ENCODE data around the gene CSF3R. TPM values are rescaled to one million over a fixed set of nuclear protein-coding genes. Genes with fewer than 3 reads are reported as not detected.

Gene CSF3R
- total RNA-seq, 2 experiments from 2014 or later, result not detected

DNA sequence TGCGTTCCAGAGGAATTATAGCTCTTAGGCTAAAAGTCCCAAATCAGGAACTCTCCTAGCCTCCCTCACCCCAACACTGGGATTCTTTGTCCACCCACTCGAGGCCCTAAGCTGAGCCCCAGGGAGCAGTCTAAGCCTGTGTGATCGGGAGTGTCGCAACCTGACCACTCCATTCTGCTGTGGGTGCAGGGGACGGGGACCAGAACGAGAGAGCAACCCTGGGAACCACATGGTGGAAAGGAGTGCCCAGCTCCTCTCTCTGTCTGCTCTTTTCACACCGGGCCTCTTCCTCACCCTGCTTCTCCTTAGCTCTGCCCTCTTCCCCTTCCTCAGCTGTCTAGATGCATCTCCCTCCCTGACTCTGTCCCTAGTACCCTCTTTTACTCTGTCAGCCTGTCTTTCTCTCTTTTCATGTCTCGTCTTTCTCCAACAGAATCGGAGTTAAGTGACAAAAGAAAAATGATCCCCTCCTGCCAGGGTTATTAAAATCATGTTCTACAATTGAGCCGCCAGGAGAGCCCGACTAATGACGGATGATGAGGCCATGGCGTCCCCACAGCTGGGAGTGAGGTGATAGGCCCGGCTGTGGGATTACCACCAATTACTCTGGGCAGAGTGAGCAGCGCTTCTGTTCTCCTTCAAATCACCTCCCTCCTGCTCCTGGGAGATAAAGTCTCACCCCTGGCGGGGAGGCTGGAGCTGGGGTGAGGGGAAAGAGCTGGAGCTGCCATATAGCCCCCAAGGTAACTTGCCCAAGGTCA is 34.5 kb upstream of the CSF3R start:
- ChIA-PET CTCF (interaction anchor here (0.9 to 4.0 kb wide), 28 partner anchors 8 to 918 kb away, joined by 3 to 34 read pairs (median 5); partner anchors contain the start of genes CSF3R and OSCP1), POLR2A (no interaction called here)
- Mint-ChIP-seq H3K27ac (no peak overlapping the region), H3K4me3 (no peak overlapping the region), H3K36me3 (ENCODE audit: low read depth) (no peaks in the 10 kb centered on the region), H3K4me1 (ENCODE audit: low read depth) (no peaks in the 10 kb centered on the region), H3K9me3 (no peaks in the 10 kb centered on the region), H3K27me3 (no peaks in the 10 kb centered on the region)
- ATAC-seq, result no peak
- TF ChIP-seq, protein P1, sequence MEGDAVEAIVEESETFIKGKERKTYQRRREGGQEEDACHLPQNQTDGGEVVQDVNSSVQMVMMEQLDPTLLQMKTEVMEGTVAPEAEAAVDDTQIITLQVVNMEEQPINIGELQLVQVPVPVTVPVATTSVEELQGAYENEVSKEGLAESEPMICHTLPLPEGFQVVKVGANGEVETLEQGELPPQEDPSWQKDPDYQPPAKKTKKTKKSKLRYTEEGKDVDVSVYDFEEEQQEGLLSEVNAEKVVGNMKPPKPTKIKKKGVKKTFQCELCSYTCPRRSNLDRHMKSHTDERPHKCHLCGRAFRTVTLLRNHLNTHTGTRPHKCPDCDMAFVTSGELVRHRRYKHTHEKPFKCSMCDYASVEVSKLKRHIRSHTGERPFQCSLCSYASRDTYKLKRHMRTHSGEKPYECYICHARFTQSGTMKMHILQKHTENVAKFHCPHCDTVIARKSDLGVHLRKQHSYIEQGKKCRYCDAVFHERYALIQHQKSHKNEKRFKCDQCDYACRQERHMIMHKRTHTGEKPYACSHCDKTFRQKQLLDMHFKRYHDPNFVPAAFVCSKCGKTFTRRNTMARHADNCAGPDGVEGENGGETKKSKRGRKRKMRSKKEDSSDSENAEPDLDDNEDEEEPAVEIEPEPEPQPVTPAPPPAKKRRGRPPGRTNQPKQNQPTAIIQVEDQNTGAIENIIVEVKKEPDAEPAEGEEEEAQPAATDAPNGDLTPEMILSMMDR (IDR thresholded peaks at IDR 0.05), result no peak
- DNase-seq, result no peak
- intact Hi-C loops (cut with micrococcal nuclease), result no loop called here

DNA sequence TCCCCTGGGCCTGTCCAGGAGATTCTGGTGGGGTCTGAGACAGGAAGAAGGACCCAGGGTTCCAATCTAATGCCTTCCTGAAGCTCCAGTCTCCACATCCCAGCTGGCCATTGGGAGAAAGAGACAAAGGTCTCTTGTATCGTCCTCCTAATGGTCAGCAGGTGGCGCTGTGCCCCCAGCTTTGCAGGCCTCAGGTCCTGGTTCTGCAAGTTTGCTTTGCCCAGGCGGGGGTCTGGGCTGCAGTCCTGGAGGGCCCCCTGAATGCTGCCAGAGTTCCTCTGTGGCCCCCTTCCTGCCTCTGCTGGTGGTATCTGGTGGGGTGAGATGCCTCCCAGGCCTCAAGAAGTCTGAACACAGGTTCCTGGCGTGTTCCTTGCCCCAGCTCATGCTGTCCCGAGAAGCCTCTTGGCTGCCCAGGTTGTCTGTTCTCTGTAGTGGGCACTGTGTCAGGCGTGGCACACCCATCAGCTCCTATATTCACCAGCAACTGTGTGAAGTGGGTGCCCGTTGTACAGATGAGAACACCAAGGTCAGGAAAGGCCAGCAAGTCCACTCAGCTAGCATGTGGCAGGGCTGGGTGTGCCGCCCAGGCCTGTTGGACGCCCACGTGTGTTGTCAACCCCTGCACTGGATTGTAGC is 33.8 kb upstream of the CSF3R start:
- TF ChIP-seq, protein P1 (IDR thresholded peaks at IDR 0.05), result peak; percentile 93
- intact Hi-C loops (cut with micrococcal nuclease), result no loop called here
- Mint-ChIP-seq H3K36me3 (ENCODE audit: low read depth) (no peaks in the 10 kb centered on the region), H3K27ac (no peak overlapping the region), H3K4me1 (ENCODE audit: low read depth) (no peaks in the 10 kb centered on the region), H3K9me3 (no peaks in the 10 kb centered on the region), H3K27me3 (no peaks in the 10 kb centered on the region), H3K4me3 (no peak overlapping the region)
- ChIA-PET POLR2A (no interaction called here), CTCF (interaction anchor here (0.6 to 4.0 kb wide), 40 partner anchors 9 to 918 kb away, joined by 3 to 34 read pairs (median 4); partner anchors contain the start of genes CSF3R and OSCP1)
- peak; percentile 66 for DNase-seq
- ATAC-seq, result peak; percentile 72

DNA sequence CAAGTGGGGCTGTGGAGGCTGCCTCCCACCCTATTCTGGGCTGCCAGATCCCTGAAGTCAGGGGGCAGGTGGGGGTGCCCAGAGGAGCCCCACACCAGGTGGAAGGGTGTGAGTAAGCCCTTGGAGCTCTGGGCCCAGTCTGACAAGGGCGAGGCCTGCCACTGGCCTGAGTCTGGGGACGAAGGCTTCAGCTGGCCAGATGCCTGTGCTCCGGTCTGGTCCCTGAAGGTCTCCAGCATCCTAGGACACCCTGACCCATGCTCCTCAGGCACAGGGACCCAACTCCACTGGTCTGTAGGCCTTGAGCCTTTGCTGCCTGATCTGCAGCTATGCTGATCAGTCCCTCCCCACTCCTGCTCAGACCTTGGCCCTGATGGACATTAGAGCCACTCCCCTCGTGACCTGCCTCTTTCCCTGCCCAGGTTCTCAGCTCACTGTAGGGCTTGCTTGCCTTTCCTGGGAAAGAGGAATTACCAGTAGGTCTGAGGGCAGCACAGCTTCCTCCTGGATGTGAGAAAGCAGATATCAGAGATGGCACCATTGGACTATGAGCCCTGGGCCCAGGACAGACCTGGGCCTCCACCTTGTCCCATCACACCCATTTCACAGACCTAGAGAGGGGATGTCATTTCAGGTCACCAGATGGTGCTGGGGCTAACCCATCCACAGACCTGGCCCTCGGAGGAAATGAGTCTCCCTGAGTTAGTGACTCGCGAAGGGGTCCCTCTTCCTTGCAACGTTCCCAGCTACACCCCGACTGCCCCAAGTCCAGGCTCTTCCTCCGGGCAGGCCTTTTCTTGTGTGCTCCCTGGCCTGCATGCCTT is 32.8 kb upstream of the CSF3R start:
- POLR2A ChIA-PET, result no interaction called here
- no peaks in the 10 kb centered on the region for H3K36me3 Mint-ChIP-seq (ENCODE audit: low read depth)
- CTCF ChIA-PET, result interaction anchor here (0.6 to 4.0 kb wide), 41 partner anchors 10 to 919 kb away, joined by 3 to 34 read pairs (median 5); partner anchors contain the start of genes CSF3R and OSCP1
- no peak for DNase-seq
- no peak overlapping the region for H3K4me3 Mint-ChIP-seq
- no peaks in the 10 kb centered on the region for H3K4me1 Mint-ChIP-seq (ENCODE audit: low read depth)
- H3K9me3 Mint-ChIP-seq, result no peaks in the 10 kb centered on the region
- H3K27me3 Mint-ChIP-seq, result no peaks in the 10 kb centered on the region
- TF ChIP-seq, protein P1 (IDR thresholded peaks at IDR 0.05), result no peak
- H3K27ac Mint-ChIP-seq, result no peak overlapping the region
- intact Hi-C loops (cut with micrococcal nuclease), result no loop called here
- no peak for ATAC-seq

DNA sequence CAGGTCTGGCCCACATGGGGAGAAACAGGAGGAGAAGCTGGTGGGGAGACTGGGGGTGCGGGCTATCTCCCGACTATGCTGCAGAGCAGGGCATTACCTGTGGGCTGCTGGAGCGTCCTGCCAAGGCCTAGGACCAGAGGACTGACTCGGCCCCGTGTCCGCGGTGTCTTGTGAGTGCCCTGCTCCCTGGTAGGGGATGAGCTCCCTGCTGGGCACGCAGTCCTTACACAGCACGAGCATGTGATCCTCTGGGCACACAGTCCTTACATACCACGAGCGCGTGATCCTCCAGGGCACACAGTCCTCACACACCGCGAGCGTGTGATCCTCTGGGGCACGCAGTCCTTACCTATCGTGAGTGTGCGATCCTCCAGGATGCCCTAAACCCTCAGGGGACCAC is 31.8 kb upstream of the CSF3R start:
- ChIA-PET CTCF (interaction anchor here (1.2 to 4.0 kb wide), 2 partner anchors 29 to 62 kb away, joined by 4 to 21 read pairs; no protein-coding TSS in a partner anchor), POLR2A (no interaction called here)
- H3K4me3 Mint-ChIP-seq, result no peak overlapping the region
- intact Hi-C loops (cut with micrococcal nuclease), result no loop called here
- H3K4me1 Mint-ChIP-seq (ENCODE audit: low read depth), result no peaks in the 10 kb centered on the region
- ATAC-seq (no peak), DNase-seq (no peak)
- no peaks in the 10 kb centered on the region for H3K27me3 Mint-ChIP-seq
- no peaks in the 10 kb centered on the region for H3K36me3 Mint-ChIP-seq (ENCODE audit: low read depth)
- H3K9me3 Mint-ChIP-seq, result no peaks in the 10 kb centered on the region
- H3K27ac Mint-ChIP-seq, result no peak overlapping the region
- TF ChIP-seq, protein P1 (IDR thresholded peaks at IDR 0.05), result no peak

Measured in activated CD8-positive, alpha-beta T cell treated with anti-CD3 and anti-CD28 coated beads for 36 hours (primary cell).